Measurements from ENCODE around the gene NSMCE1. TPM values are rescaled to one million over a fixed set of nuclear protein-coding genes. Genes with fewer than 3 reads are reported as not detected.

NSMCE1 gene
- total RNA-seq, 2 donors from 2014 or later = 37.6 to 58.2 TPM

- peaks cover 8% of the 10 kb centered on the region for H3K4me1 ChIP-seq
- no peak overlapping the region for H3K9ac ChIP-seq (ENCODE audit: low read depth in 2 of 2, low read length in 2 of 2)
- DNase-seq = no peak
- no peak for TF ChIP-seq CTCF (IDR thresholded peaks at IDR 0.05)
- H3K27ac ChIP-seq = no peak overlapping the region
- H3K27me3 ChIP-seq = no peaks in the 10 kb centered on the region
- no peaks in the 10 kb centered on the region for H3K9me3 ChIP-seq
- intact Hi-C loops (cut with DNase I) = no loop called here
- H3K4me3 ChIP-seq = no peak overlapping the region
- no peaks in the 10 kb centered on the region for H3K36me3 ChIP-seq
Observed at GRCh38 chr16:27224271-27224737, 44.3 kb downstream of the NSMCE1 start.

- no peak overlapping the region for H3K4me3 ChIP-seq
- no peaks in the 10 kb centered on the region for H3K9me3 ChIP-seq
- H3K27ac ChIP-seq = no peak overlapping the region
- no peak overlapping the region for H3K9ac ChIP-seq (ENCODE audit: low read depth in 2 of 2, low read length in 2 of 2)
- intact Hi-C loops (cut with DNase I) = no loop called here
- H3K4me1 ChIP-seq = peaks cover 8% of the 10 kb centered on the region
- no peak for TF ChIP-seq CTCF (IDR thresholded peaks at IDR 0.05)
- H3K27me3 ChIP-seq = no peaks in the 10 kb centered on the region
- H3K36me3 ChIP-seq = no peaks in the 10 kb centered on the region
- no peak for DNase-seq
Observed at GRCh38 chr16:27223701-27224100, 44.9 kb downstream of the NSMCE1 start.

- Histone ChIP-seq H3K4me3 (no peak overlapping the region), H3K36me3 (no peaks in the 10 kb centered on the region), H3K27ac (no peak overlapping the region), H3K9ac (ENCODE audit: low read depth in 2 of 2, low read length in 2 of 2) (no peak overlapping the region), H3K4me1 (peaks cover 8% of the 10 kb centered on the region), H3K9me3 (no peaks in the 10 kb centered on the region), H3K27me3 (no peaks in the 10 kb centered on the region)
- no peak for DNase-seq
- intact Hi-C loops (cut with DNase I) = no loop called here
- TF ChIP-seq CTCF (IDR thresholded peaks at IDR 0.05) = no peak
Observed at GRCh38 chr16:27223226-27223610, 45.4 kb downstream of the NSMCE1 start.

- DNase-seq = no peak
- intact Hi-C loops (cut with DNase I) = no loop called here
- no peak overlapping the region for H3K9ac ChIP-seq (ENCODE audit: low read depth in 2 of 2, low read length in 2 of 2)
- no peak overlapping the region for H3K27ac ChIP-seq
- no peaks in the 10 kb centered on the region for H3K27me3 ChIP-seq
- TF ChIP-seq CTCF (IDR thresholded peaks at IDR 0.05) = no peak
- H3K36me3 ChIP-seq = no peaks in the 10 kb centered on the region
- no peaks in the 10 kb centered on the region for H3K9me3 ChIP-seq
- peaks cover 8% of the 10 kb centered on the region for H3K4me1 ChIP-seq
- no peak overlapping the region for H3K4me3 ChIP-seq
Observed at GRCh38 chr16:27222249-27223225, 46.0 kb downstream of the NSMCE1 start.

- Histone ChIP-seq H3K4me1 (peaks cover 1% of the 10 kb centered on the region), H3K36me3 (no peaks in the 10 kb centered on the region), H3K9ac (ENCODE audit: low read depth in 2 of 2, low read length in 2 of 2) (no peak overlapping the region), H3K4me3 (no peak overlapping the region), H3K9me3 (no peaks in the 10 kb centered on the region), H3K27me3 (no peaks in the 10 kb centered on the region), H3K27ac (no peak overlapping the region)
- intact Hi-C loops (cut with DNase I) = no loop called here
- DNase-seq = no peak
- no peak for TF ChIP-seq CTCF (IDR thresholded peaks at IDR 0.05)
Observed at GRCh38 chr16:27221576-27222248, 46.9 kb downstream of the NSMCE1 start.
